T-helper 1 cell (primary cell): ENCODE measurements around the gene ZCWPW1.

Experiments used
- DNase-seq, 5 donors: peaks; one replicate each; pipeline ENCODE4 v3.0.0-alpha.2; 2012 to 2020
- total RNA-seq, 4 donors: gene quantifications; one replicate each; lab custom pipeline; 2026; lab: John Stamatoyannopoulos, UW

ZCWPW1 gene
- 7.8 to 16.5 (median 13.2) reads per million in 4 donors for total RNA-seq

- DNase-seq, result peak; percentile 93 to 98 (median 94)
Observed at GRCh38 chr7:100428199-100428966, at the start of gene ZCWPW1. TSS of gene ZCWPW1 (minus strand) at chr7:100428703. CDS start at chr7:100420649, 8,054 bp downstream.

- no peak for DNase-seq
Observed at GRCh38 chr7:100477871-100478267, 49.4 kb upstream of the ZCWPW1 start.

DNA sequence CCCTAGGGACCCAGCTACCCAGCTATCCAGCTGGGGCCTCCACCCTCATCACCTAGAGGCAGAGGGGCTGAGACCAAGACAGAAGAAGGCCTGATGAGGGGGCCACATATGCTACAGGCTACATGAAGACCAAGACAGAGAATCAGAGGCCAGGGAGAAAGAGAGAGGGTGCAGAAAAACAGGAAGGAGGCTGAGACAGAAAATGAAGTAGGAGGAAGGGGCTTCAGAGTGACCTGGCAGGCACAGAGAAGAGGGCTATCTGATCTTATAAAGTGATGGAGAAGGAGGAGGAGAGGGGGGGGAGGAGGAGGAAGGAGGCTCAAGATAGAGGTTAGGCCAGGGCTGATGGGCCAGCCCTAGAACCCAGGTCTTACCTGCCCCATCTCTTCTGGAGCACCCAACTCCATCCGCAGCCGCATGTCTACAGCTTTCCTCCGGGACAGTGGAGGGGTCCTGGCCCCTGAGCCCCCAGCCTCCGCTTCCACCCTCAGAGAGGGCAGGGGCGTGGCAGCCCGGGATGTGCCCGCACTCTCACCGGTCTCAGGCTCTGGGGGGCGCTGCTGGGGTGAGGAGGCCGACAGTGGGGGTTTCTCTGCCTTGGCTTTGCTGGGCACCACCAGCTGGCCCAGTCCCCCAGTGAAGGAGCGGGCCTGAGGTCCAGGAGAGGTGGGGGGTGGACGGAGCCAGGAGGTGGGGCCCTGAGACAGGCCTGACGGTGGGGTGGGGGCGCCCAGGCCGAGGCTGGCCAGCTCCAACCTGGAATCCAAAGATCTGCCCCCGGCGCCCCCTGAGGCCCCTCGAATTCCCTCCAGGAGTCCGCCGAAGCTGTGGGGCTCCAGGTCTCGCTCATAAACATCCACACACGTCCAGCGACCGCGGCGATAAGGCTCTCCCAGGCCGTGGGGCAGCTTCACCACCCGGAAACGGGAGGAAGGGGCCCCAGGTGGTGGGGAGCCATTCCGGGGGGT is 48.7 kb upstream of the ZCWPW1 start:
- DNase-seq, result peak in 1 of 5 donors; percentile 38

DNA sequence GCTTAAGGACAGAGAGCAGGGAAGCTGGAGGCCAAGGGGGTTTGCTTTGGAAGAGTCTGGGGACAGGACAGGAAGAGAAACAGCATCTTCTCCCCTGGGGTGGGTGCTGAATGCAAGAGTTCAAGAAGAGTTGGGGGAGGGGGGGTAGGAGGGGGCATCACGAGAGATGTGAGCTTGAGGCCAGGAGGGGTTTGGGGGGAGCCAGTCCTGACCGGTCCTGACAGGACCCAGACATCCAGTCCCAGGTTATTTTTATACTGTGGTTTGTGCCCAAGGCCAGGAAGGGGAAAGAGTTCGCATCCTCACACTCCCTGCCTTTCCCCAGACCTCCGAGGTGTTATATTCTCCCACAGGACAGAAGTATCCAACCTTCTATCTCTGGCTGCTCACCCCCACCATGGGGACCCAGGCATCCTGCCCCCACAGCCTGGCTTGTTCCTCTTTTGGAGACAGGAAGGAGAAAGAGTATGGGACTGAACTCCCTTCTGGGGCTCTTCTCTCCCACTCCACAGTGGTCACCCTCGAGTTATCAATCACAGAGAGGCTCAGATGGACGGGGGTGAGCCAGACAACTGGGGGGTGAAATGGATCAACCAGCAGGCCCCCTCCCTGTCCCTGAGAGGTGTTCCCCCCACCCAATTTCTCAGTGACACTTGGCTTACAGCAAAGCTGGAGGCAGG is 47.7 kb upstream of the ZCWPW1 start:
- no peak for DNase-seq

DNA sequence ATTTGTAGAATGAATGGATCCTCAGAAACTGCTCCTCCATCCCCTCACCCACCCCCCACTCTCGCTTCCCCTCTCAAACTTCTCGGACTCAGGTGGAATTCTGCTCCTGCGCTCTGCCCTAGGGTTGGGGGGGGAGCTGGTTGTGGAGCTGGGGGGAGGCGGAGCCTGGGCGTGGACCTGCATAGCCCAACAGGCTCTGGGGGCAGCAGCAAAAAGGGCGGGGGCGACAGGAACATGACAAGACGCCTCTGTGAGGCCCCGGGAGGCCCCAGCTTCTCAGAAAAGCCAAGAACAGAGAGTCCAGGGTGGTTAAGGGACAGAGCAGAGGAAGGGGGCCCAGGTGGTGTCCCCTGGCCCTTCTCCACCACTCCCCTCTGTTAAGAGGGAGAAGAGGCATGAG is 47.0 kb upstream of the ZCWPW1 start:
- no peak for DNase-seq

DNA sequence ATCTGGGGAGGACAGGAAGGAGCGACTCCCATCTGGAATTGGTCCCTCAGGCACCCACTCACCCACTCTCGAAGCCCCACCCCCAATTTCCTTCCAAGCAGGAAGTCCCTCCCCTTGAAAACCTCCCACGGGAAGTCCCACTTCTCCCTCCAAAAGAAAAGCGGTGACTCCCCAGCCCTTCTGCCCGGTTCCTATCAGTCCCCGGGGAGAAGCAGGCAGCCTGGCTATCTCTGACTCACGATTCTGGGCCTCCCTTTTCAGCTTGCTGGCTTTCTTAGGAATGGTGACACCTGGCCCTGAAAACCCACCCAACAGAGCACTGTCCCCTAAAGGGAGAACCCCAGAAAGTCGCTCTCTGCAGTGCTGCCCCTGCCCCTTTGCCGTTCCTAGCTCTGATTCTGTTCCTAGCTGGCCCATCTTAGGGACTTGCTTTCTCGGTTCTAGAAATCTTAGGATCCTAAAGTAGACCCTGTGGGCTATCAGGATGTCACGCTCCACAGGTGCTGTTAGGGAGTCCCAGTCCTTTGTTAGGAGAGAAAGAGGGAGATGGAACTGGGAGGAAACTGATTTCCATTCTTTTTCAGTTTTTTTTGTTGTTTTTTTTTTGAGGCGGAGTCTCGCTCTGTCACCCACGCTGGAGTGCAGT is 44.5 kb upstream of the ZCWPW1 start:
- no peak for DNase-seq

- no peak for DNase-seq
Observed at GRCh38 chr7:100472121-100472851, 43.8 kb upstream of the ZCWPW1 start.

DNA sequence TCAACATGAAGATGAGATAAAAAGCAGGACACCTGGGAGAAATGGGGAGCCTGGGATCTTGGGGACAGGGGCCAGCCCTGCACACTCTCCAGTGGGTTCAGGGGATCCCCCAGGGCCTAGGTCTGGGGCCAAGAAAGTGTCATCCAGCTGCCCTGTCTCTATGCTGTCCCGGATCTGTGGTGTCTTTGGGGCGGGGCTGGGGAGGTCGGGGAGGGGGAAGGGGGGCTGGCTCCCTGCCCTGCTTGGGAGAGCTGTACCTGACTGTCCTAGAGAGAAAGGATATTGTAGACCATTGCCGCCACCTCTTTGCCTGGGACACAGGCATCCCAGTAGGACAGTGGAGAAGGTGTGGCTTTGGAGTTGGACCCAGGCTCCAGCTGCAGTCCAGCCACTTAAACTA is 42.5 kb upstream of the ZCWPW1 start:
- DNase-seq, result no peak

GRCh38 chr7:100469227-100470044 is 40.9 kb upstream of the ZCWPW1 start:
- DNase-seq, result peak; percentile 59 to 82 (median 75)

DNA sequence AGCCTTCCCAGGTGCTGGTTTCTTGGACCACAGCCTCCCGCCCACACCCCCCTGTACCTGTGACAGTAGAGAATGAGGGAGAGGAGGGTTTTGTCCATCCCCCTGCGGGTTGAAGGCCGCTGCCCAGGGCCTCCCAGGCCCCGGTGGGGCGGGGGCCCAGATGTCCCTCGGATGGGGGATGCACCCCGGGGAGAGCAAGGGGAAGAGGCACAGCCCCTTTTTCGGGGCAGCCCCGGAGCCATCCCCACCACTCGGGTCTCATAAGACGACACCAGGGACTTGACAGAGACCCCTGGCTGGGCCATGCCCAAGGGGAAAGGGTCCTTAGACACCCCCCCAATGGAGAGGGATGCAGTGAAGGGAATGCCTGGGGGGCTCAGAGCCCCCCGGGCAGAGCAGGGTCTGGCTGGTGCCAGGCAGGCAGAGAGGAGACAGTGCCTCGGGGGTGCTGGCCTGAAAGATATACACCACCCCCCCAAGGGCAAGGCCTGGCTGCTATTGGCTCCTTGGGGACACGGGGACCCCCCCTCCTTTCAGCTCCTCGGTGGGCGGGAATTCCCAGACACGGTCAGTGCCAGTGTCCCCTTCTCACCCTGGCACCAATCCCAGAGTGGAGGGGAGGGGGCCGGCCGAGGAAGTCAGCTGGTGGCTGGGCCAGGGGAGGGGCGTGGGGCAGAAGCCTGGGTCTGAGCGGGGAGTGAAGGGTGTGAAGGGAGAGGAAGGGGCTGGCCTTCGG is 39.3 kb upstream of the ZCWPW1 start:
- DNase-seq, result no peak

- no peak for DNase-seq
Observed at GRCh38 chr7:100466653-100467605, 38.4 kb upstream of the ZCWPW1 start.

DNA sequence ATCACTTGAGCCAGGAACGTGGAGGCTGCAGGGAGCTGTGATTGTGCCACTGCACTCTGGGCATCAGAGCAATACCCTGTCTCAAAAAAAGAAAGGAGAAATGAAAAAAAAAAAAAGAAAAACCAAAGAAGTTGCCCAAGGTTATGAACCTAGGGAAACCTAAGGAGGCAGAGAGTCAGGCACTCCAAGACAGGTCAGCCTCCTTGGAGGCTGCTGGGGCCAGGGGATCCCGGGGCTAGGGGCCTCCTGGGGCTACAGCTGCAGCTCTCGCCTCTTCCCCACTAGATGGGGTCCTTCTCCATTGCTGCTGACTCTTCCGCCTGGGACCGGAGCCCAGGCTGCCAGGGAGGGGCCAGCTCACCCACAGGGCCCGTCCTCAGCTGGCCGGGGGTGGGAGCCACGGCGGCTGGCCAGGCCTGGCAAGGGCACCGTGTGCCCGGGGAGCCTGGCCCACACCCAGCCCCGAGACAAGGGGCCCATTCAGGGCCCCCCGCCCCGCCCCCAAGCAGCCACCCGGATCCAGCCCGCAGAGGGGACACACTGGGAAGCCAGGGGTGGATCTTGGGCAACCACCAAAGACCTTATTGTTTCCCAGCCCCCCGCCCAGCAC is 37.3 kb upstream of the ZCWPW1 start:
- no peak for DNase-seq

DNA sequence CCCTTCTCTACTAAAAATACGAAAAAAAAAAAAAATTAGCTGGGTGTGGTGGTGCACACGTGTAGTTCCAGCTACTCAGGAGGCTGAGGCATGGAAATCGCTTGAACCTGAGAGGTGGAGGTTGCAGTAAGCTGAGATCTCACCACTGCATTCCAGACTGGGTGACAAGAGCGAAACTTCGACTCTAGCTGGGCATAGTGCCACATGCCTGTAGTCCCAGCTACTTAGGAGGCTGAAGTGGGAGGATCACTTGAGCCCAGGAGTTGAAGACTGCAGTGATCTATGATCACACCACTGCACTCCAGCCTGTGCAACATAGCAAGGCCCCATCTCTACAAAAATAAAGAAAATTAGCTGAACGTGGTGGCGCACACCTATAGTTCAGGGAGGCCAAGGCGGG is 36.8 kb upstream of the ZCWPW1 start:
- DNase-seq, result no peak

GRCh38 chr7:100464791-100465190 is 36.3 kb upstream of the ZCWPW1 start:
- DNase-seq, result no peak

GRCh38 chr7:100464210-100464660 is 35.7 kb upstream of the ZCWPW1 start, which contains the start of gene SPACDR:
TSS of gene SPACDR (minus strand) at chr7:100464260. CDS start at chr7:100464025, 235 bp downstream.
- no peak for DNase-seq

GRCh38 chr7:100457033-100457432 is 28.5 kb upstream of the ZCWPW1 start:
- DNase-seq, result no peak

DNA sequence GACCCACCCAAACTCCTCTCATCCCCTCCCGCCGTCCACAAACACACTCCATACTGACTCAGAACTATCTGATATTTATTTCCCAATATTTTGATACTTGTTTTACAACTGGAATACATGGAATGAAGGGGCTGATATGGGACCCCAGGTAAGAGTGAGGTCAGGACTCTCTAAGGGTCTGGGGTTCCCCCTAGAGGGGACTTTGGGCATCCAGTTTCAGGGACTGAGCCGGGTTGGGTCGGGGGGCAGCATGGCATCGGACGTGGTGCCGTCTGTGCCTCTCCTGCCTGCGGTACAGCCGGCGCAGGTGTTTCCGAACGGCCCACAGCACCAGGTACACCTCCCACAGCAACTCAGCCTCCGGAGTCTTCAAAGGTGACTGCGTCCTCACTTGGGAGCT is 28.1 kb upstream of the ZCWPW1 start:
- no peak for DNase-seq

GRCh38 chr7:100455206-100455605 is 26.7 kb upstream of the ZCWPW1 start:
- DNase-seq, result no peak
